Keratinocyte (primary cell): ENCODE results near the gene HYDIN. TPM values are rescaled to one million over a fixed set of nuclear protein-coding genes. Genes with fewer than 3 reads are reported as not detected.
"Not testable (repeated sequence)": the region's sequence is repeated elsewhere in the genome, so short reads cannot be mapped to it uniquely, and the experiment has no call there.

Experiments
- DNase-seq: peaks from one replicate; pipeline ENCODE4 v3.0.0-alpha.2; 2011; ENCODE audit warnings: low read depth, missing footprints, low spot score
- FAIRE-seq: peaks from 2 replicates; lab custom pipeline; 2011; peaks lifted over from hg19 to GRCh38; lab: Jason Lieb, UNC
- H2AFZ ChIP-seq: 2 replicates; pipeline ENCODE4 v1.6.0; 2012; ENCODE audit warnings: low read length, control low read depth, inconsistent platforms; ENCODE audit not compliant: control insufficient read depth
- H3K27ac ChIP-seq: 2 replicates; pipeline ENCODE4 v1.5.1; 2011; ENCODE audit warnings: low read length; ENCODE audit not compliant: control insufficient read depth, insufficient read depth
- H3K27me3 ChIP-seq: 3 replicates; pipeline ENCODE4 v1.6.0; 2011; ENCODE audit warnings: low read length; ENCODE audit not compliant: control insufficient read depth, insufficient read depth; ENCODE audit errors: extremely low read depth
- H3K36me3 ChIP-seq, 2 experiments: 2 replicates in 1 of 2; 3 replicates in 1 of 2; pipeline ENCODE4 v1.5.1; 2011; ENCODE audit warnings: low read length in 2 of 2, mild to moderate bottlenecking in 1 of 2; ENCODE audit not compliant: control insufficient read depth in 2 of 2, insufficient read depth in 2 of 2; ENCODE audit errors: extremely low read depth in 1 of 2
- H3K4me1 ChIP-seq: 3 replicates; pipeline ENCODE4 v1.5.1; 2011; ENCODE audit warnings: low read length; ENCODE audit not compliant: control insufficient read depth, insufficient read depth; ENCODE audit errors: extremely low read depth
- H3K4me2 ChIP-seq: 3 replicates; pipeline ENCODE4 v1.6.0; 2011; ENCODE audit warnings: low read depth, low read length; ENCODE audit not compliant: control insufficient read depth, insufficient read depth; ENCODE audit errors: extremely low read depth
- H3K4me3 ChIP-seq, 3 experiments: fragments of 200-600 bp in 1 of 3; sonication (generic) in 1 of 3; 2 replicates in 2 of 3; 3 replicates in 1 of 3; pipeline ENCODE4 v1.5.1; 2011 to 2016; ENCODE audit warnings: low read length in 3 of 3, mild to moderate bottlenecking in 3 of 3, control low read depth in 2 of 3, inconsistent platforms in 1 of 3, low read depth in 1 of 3, mixed read lengths in 1 of 3, mixed run types in 1 of 3, moderate library complexity in 1 of 3; ENCODE audit not compliant: control insufficient read depth in 2 of 3, insufficient read depth in 2 of 3; ENCODE audit errors: extremely low read depth in 1 of 3
- H3K79me2 ChIP-seq: 2 replicates; pipeline ENCODE4 v1.6.0; 2012; ENCODE audit warnings: low read length; ENCODE audit not compliant: control insufficient read depth, insufficient read depth
- H3K9ac ChIP-seq: 3 replicates; pipeline ENCODE4 v1.6.0; 2011; ENCODE audit warnings: low read length; ENCODE audit not compliant: control insufficient read depth, insufficient read depth; ENCODE audit errors: extremely low read depth
- H3K9me1 ChIP-seq: 3 replicates; pipeline ENCODE4 v1.6.0; 2011; ENCODE audit warnings: low read length; ENCODE audit not compliant: control insufficient read depth, insufficient read depth; ENCODE audit errors: extremely low read depth
- H3K9me3 ChIP-seq: 2 replicates; pipeline ENCODE4 v1.5.1; 2012; ENCODE audit warnings: low read depth, low read length; ENCODE audit not compliant: control insufficient read depth
- H4K20me1 ChIP-seq: 3 replicates; pipeline ENCODE4 v1.6.0; 2011; ENCODE audit warnings: low read length; ENCODE audit not compliant: control insufficient read depth, insufficient read depth; ENCODE audit errors: extremely low read depth
- dilution Hi-C: fragments of 300-500 bp; cut with MboI; formaldehyde crosslinking; loops from one replicate; pipeline ENCODE4 v1.7.0; 2020; ENCODE audit warnings: low sequenced_read_pairs; ENCODE audit not compliant: extremely low pct_ligation_motif_present
- polyA plus RNA-seq, 5 experiments: library from polyadenylated mRNA; depleted of rRNA in 3 of 5; stranded (reverse) in 3 of 5; stranded (forward) in 1 of 5; unstranded in 1 of 5; fragments of >200 nt; gene quantifications; 1 replicate in 1 of 5; 2 replicates in 3 of 5; 3 replicates in 1 of 5; pipeline versions ENCODE4 v1.2.1 to v1.2.3, GENCODE V29; 2011 to 2012; ENCODE audit warnings: missing spikeins in 2 of 5, low read depth in 1 of 5, low replicate concordance in 1 of 5

Gene HYDIN
- polyA plus RNA-seq, 1 donor (not counting 4 experiments of a cell fraction or from before 2014, with no cell fraction given), result 0.49 TPM

DNA sequence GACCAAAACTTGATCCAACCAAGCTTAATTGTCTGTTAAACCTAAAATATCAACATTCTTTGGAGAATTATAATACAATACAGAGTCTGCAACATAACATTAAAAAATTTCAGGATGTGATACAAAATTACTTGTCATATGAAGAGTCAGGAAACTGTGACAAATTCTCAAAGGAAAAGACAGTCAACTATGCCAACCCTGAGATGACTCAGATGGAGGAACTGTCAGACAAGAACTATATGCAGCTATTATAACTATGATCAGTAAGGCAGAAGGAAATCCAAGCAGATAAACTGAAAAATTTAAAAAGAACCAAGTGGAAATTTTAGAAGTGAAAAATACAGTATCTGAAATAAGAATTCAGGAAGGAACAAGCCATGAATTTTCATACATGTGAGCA, 299.8 kb downstream of the HYDIN start:
- H3K9me1 ChIP-seq, H3K36me3 ChIP-seq, H3K9me3 ChIP-seq, H3K27ac ChIP-seq, H3K4me1 ChIP-seq, dilution Hi-C loops, H2AFZ ChIP-seq, H3K4me2 ChIP-seq, DNase-seq, H4K20me1 ChIP-seq, H3K4me3 ChIP-seq, H3K79me2 ChIP-seq, H3K27me3 ChIP-seq, H3K9ac ChIP-seq, FAIRE-seq: not testable (repeated sequence)

DNA sequence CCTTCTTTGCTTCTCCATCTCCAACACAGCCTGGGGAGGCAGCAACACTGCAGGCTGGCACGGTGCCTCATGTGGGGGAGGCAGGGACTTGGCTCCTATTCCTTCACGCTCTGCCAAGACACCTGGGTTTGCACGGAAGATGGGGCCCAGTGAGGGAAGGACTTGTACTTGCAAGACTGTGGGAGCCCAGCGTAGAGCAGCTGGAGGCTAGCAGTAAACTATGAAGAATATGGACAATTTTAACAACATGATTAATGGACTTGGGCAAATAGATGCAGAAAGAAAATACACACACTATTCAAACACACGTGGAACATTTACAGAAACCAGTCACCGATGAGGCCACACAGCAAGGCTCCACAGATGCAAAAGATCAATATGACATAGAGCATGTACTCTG, 308.4 kb downstream of the HYDIN start:
- H3K9me3 ChIP-seq, H3K9ac ChIP-seq, FAIRE-seq, H3K4me1 ChIP-seq, H3K4me3 ChIP-seq, H4K20me1 ChIP-seq, DNase-seq, H3K9me1 ChIP-seq, H3K27ac ChIP-seq, H3K27me3 ChIP-seq, H3K4me2 ChIP-seq, H3K79me2 ChIP-seq, H3K36me3 ChIP-seq, H2AFZ ChIP-seq, dilution Hi-C loops: not testable (repeated sequence)

DNA sequence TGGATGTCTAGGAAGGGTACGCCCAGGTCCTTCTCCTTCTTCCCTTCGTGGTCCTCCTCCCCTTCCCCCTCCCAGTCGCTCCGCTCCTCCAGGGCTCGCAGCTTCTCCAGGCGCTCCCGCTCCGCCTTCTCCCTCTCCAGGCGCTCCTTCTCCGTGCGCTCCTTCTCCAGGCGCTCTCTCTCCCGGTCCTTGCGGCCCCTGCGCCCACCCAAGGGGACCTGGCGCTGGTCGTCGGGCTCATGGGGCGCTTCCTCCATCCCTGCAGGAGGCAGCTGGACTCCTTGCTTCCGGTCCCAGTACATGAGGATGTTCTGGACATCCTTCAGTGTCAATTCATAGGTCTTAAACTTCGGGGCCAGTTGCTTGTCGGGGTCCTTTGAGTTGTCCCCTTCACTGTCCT, 309.9 kb downstream of the HYDIN start:
- H3K27me3 ChIP-seq, H2AFZ ChIP-seq, H3K9me1 ChIP-seq, H3K27ac ChIP-seq, H3K4me1 ChIP-seq, H3K36me3 ChIP-seq, H3K4me2 ChIP-seq, H4K20me1 ChIP-seq, FAIRE-seq, H3K4me3 ChIP-seq, H3K9me3 ChIP-seq, H3K79me2 ChIP-seq, dilution Hi-C loops, DNase-seq, H3K9ac ChIP-seq: not testable (repeated sequence)

DNA sequence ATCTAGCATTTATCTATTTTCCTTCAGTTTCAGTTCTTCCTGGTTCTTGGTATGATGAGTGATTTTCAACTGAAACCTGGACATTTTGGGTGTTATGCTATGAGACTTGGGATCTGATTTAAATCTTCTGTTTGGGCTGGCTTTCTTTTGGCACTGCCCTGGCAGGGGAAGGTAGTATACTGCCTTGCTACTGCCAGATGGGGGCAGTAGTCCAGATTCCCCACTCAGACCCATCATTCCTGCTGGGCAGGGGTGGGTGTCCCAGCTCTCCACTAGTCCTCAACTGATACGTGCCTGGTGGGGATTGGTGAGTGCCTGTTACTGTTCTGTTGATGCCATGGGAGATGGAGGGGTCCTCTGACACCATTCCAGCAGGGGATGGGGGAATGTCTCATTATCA, 342.3 kb downstream of the HYDIN start:
- H3K79me2 ChIP-seq, H3K27me3 ChIP-seq, H4K20me1 ChIP-seq, dilution Hi-C loops, FAIRE-seq, H3K9me3 ChIP-seq, H2AFZ ChIP-seq, DNase-seq, H3K36me3 ChIP-seq, H3K27ac ChIP-seq, H3K4me2 ChIP-seq, H3K9me1 ChIP-seq, H3K9ac ChIP-seq, H3K4me1 ChIP-seq, H3K4me3 ChIP-seq: not testable (repeated sequence)

GRCh38 chr16:70884652-70885051, 345.9 kb downstream of the HYDIN start:
- DNase-seq, H3K9me1 ChIP-seq, dilution Hi-C loops, FAIRE-seq, H4K20me1 ChIP-seq, H3K4me1 ChIP-seq, H3K4me2 ChIP-seq, H3K27me3 ChIP-seq, H3K27ac ChIP-seq, H3K79me2 ChIP-seq, H3K36me3 ChIP-seq, H3K9me3 ChIP-seq, H2AFZ ChIP-seq, H3K4me3 ChIP-seq, H3K9ac ChIP-seq: not testable (repeated sequence)
